Naive thymus-derived CD8-positive, alpha-beta T cell (primary cell): ENCODE data around the gene NDUFV1. TPM values are rescaled to one million over a fixed set of nuclear protein-coding genes. Genes with fewer than 3 reads are reported as not detected.

Experiments used
- polyA plus RNA-seq, 3 donors: library from polyadenylated mRNA; unstranded; fragments of 300-500 nt; fragmentation: Illumina TruSeq; gene quantifications; one replicate each; pipeline ENCODE4 v1.2.3, GENCODE V29; 2021
- total RNA-seq, 8 experiments: library from RNA in 2 of 8; stranded (reverse) in 2 of 8; gene quantifications; one replicate each; pipeline ENCODE4 v1.2.3 and lab custom pipeline; 2021 to 2026

NDUFV1 gene
- total and polyA plus RNA-seq, 5 experiments from 2014 or later, result 122 to 199 (median 123) TPM

Other genes starting within 250 kb of the NDUFV1 start
- 1 to 10 TPM; 1.1 to 1.5 TPM for gene CLCF1, start 233.3 kb upstream of the NDUFV1 start, total RNA-seq
- gene CLCF1, start 233.3 kb upstream of the NDUFV1 start, polyA plus RNA-seq, result under 1 TPM in 1 of 3 donors, not detected in 2; 0.58 TPM
- gene RAD9A, start 214.9 kb upstream of the NDUFV1 start, total RNA-seq, result 10 to 100 TPM; 47.3 to 58.1 TPM
- 1 to 10 TPM; 6.5 to 9.4 (median 6.6) TPM for gene RAD9A, start 214.9 kb upstream of the NDUFV1 start, polyA plus RNA-seq
- gene PPP1CA, start 205.1 kb upstream of the NDUFV1 start, total RNA-seq, result 100 to 1,000 TPM; 141 to 146 TPM
- gene PPP1CA, start 205.1 kb upstream of the NDUFV1 start, polyA plus RNA-seq, result 100 to 1,000 TPM; 357 to 518 (median 403) TPM
- gene TBC1D10C, start 202.9 kb upstream of the NDUFV1 start, total RNA-seq, result 100 to 1,000 TPM; 403 to 419 TPM
- 100 to 1,000 TPM; 231 to 307 (median 251) TPM for gene TBC1D10C, start 202.9 kb upstream of the NDUFV1 start, polyA plus RNA-seq
- gene CARNS1, start 191.3 kb upstream of the NDUFV1 start, total RNA-seq, result 10 to 100 TPM; 18.5 to 21.2 TPM
- gene CARNS1, start 191.3 kb upstream of the NDUFV1 start, polyA plus RNA-seq, result 1 to 10 TPM; 2.2 to 3.7 (median 2.3) TPM
- gene RPS6KB2, start 178.4 kb upstream of the NDUFV1 start, total RNA-seq, result 10 to 100 TPM; 80.9 to 82.8 TPM
- gene RPS6KB2, start 178.4 kb upstream of the NDUFV1 start, polyA plus RNA-seq, result 10 to 100 TPM; 41.9 to 45.9 (median 43.2) TPM
- gene PTPRCAP, start 169.3 kb upstream of the NDUFV1 start, total RNA-seq, result 100 to 1,000 TPM; 212 to 215 TPM
- 100 to 1,000 TPM; 647 to 717 (median 686) TPM for gene PTPRCAP, start 169.3 kb upstream of the NDUFV1 start, polyA plus RNA-seq
- gene CORO1B, start 163.5 kb upstream of the NDUFV1 start, total RNA-seq, result 10 to 100 TPM; 21.2 to 22.3 TPM
- 10 to 100 TPM in 1 of 3 donors, 1 to 10 TPM in 2; 9.2 to 12.6 (median 9.8) TPM for gene CORO1B, start 163.5 kb upstream of the NDUFV1 start, polyA plus RNA-seq
- gene GPR152, start 154.2 kb upstream of the NDUFV1 start, total RNA-seq, result not detected
- gene GPR152, start 154.2 kb upstream of the NDUFV1 start, polyA plus RNA-seq, result 1 to 10 TPM in 1 of 3 donors, under 1 TPM in 2; 0.20 to 1.2 (median 0.86) TPM
- gene CABP4, start 151.6 kb upstream of the NDUFV1 start, total RNA-seq, result 1 to 10 TPM; 2.9 to 3.7 TPM
- under 1 TPM; 0.58 to 0.96 (median 0.62) TPM for gene CABP4, start 151.6 kb upstream of the NDUFV1 start, polyA plus RNA-seq
- gene TMEM134, start 137.7 kb upstream of the NDUFV1 start, total RNA-seq, result 100 to 1,000 TPM; 105 to 111 TPM
- 100 to 1,000 TPM; 128 to 148 (median 144) TPM for gene TMEM134, start 137.7 kb upstream of the NDUFV1 start, polyA plus RNA-seq
- 100 to 1,000 TPM; 136 to 141 TPM for gene AIP, start 123.9 kb upstream of the NDUFV1 start, total RNA-seq
- 100 to 1,000 TPM; 146 to 169 (median 146) TPM for gene AIP, start 123.9 kb upstream of the NDUFV1 start, polyA plus RNA-seq
- 100 to 1,000 TPM; 118 to 120 TPM for gene PITPNM1, start 101.6 kb upstream of the NDUFV1 start, total RNA-seq
- 10 to 100 TPM; 13.8 to 36.5 (median 15.9) TPM for gene PITPNM1, start 101.6 kb upstream of the NDUFV1 start, polyA plus RNA-seq
- gene CDK2AP2, start 98.8 kb upstream of the NDUFV1 start, total RNA-seq, result 10 to 100 TPM; 41.8 to 46.4 TPM
- gene CDK2AP2, start 98.8 kb upstream of the NDUFV1 start, polyA plus RNA-seq, result 10 to 100 TPM; 75.9 to 96.8 (median 79.5) TPM
- gene CABP2, start 83.5 kb upstream of the NDUFV1 start, total RNA-seq, result not detected
- not detected for gene CABP2, start 83.5 kb upstream of the NDUFV1 start, polyA plus RNA-seq
- gene GSTP1, start 23.1 kb upstream of the NDUFV1 start, total RNA-seq, result 100 to 1,000 TPM; 177 to 186 TPM
- gene GSTP1, start 23.1 kb upstream of the NDUFV1 start, polyA plus RNA-seq, result 100 to 1,000 TPM; 234 to 278 (median 276) TPM
- 1 to 10 TPM; 2.0 to 3.2 TPM for gene NUDT8, start 23.0 kb downstream of the NDUFV1 start, total RNA-seq
- gene NUDT8, start 23.0 kb downstream of the NDUFV1 start, polyA plus RNA-seq, result 1 to 10 TPM; 2.7 to 3.1 (median 2.7) TPM
- not detected for gene TBX10, start 32.8 kb downstream of the NDUFV1 start, total RNA-seq
- not detected for gene TBX10, start 32.8 kb downstream of the NDUFV1 start, polyA plus RNA-seq
- not detected for gene ACY3, start 43.8 kb downstream of the NDUFV1 start, total RNA-seq
- gene ACY3, start 43.8 kb downstream of the NDUFV1 start, polyA plus RNA-seq, result under 1 TPM in 2 of 3 donors, not detected in 1; 0.29 to 0.64 TPM
- gene ALDH3B2, start 67.7 kb downstream of the NDUFV1 start, total RNA-seq, result not detected
- not detected for gene ALDH3B2, start 67.7 kb downstream of the NDUFV1 start, polyA plus RNA-seq